ENCODE data around the gene GCHFR.

Gene GCHFR

GRCh38 chr15:40763801-40764628, at the start of gene GCHFR:
Gene GCHFR, plus strand, starts transcription at chr15:40764068. Its CDS starts 113 bp downstream, at chr15:40764181.
- DNase-seq, result no peak

- DNase-seq, result no peak
Observed at GRCh38 chr15:40714144-40714543, 49.7 kb upstream of the GCHFR start.

- DNase-seq, result no peak
Observed at GRCh38 chr15:40716165-40716564, 47.7 kb upstream of the GCHFR start.

- no peak for DNase-seq
Observed at GRCh38 chr15:40721701-40722100, 42.2 kb upstream of the GCHFR start.

- DNase-seq, result no peak
Observed at GRCh38 chr15:40722354-40722753, 41.5 kb upstream of the GCHFR start.

- DNase-seq, result no peak
Observed at GRCh38 chr15:40722934-40723333, 40.9 kb upstream of the GCHFR start.

- DNase-seq, result no peak
Observed at GRCh38 chr15:40723919-40724318, 39.9 kb upstream of the GCHFR start.

- DNase-seq, result no peak
Observed at GRCh38 chr15:40731034-40731433, 32.8 kb upstream of the GCHFR start.

- no peak for DNase-seq
Observed at GRCh38 chr15:40736575-40736974, 27.3 kb upstream of the GCHFR start.

- no peak for DNase-seq
Observed at GRCh38 chr15:40737048-40737447, 26.8 kb upstream of the GCHFR start.

GRCh38 chr15:40739047-40739446, 24.8 kb upstream of the GCHFR start:
- DNase-seq, result no peak

GRCh38 chr15:40739854-40740253, 24.0 kb upstream of the GCHFR start:
- DNase-seq, result no peak

- no peak for DNase-seq
Observed at GRCh38 chr15:40743485-40743901, 20.4 kb upstream of the GCHFR start.

- DNase-seq, result no peak
Observed at GRCh38 chr15:40743921-40744814, 19.7 kb upstream of the GCHFR start.

- DNase-seq, result no peak
Observed at GRCh38 chr15:40744815-40745152, 19.1 kb upstream of the GCHFR start.

- no peak for DNase-seq
Observed at GRCh38 chr15:40746916-40747418, 16.9 kb upstream of the GCHFR start.

- DNase-seq, result no peak
Observed at GRCh38 chr15:40747685-40748631, 15.9 kb upstream of the GCHFR start.

GRCh38 chr15:40749151-40749630, 14.7 kb upstream of the GCHFR start:
- no peak for DNase-seq

- DNase-seq, result no peak
Observed at GRCh38 chr15:40750885-40751284, 13.0 kb upstream of the GCHFR start.

- DNase-seq, result no peak
Observed at GRCh38 chr15:40751745-40752144, 12.1 kb upstream of the GCHFR start.

- DNase-seq, result no peak
Observed at GRCh38 chr15:40754574-40754882, 9.3 kb upstream of the GCHFR start.

Data from amniotic stem cell (primary cell).